HG02973 (cell line): ENCODE results near the gene CFAP298.
"Not testable (repeated sequence)": the region's sequence is repeated elsewhere in the genome, so short reads cannot be mapped to it uniquely, and the experiment has no call there.

Experiments used
- ATAC-seq: cut with Tn5 transposase; IDR thresholded peaks from one replicate; pipeline ENCODE4 v1.9.1; 2021; ENCODE audit warnings: moderate library complexity; ENCODE audit not compliant: unreplicated experiment

CFAP298 gene

GRCh38 chr21:32612075-32612998 is at the start of gene CFAP298:
TSS of gene CFAP298 (minus strand) at chr21:32612377. CDS start at chr21:32612243, 134 bp downstream.
- ATAC-seq = peak; percentile 93

- not testable (repeated sequence) for ATAC-seq
These were observed 49.0 kb upstream of the CFAP298 start for GRCh38 chr21:32661026-32661782.

GRCh38 chr21:32658524-32658923 is 46.3 kb upstream of the CFAP298 start:
- no peak for ATAC-seq

GRCh38 chr21:32653326-32653901 is 41.2 kb upstream of the CFAP298 start:
- no peak for ATAC-seq

GRCh38 chr21:32648165-32648564 is 36.0 kb upstream of the CFAP298 start:
- ATAC-seq = no peak

GRCh38 chr21:32645261-32646182 is 33.3 kb upstream of the CFAP298 start:
- ATAC-seq = no peak

GRCh38 chr21:32641710-32642698 is 29.8 kb upstream of the CFAP298 start:
- no peak for ATAC-seq

GRCh38 chr21:32626621-32627196 is 14.5 kb upstream of the CFAP298 start:
- ATAC-seq = no peak

GRCh38 chr21:32618218-32618617 is 6.0 kb upstream of the CFAP298 start:
- ATAC-seq = not testable (repeated sequence)

GRCh38 chr21:32613436-32614043 is 1.4 kb upstream of the CFAP298 start:
- no peak for ATAC-seq

GRCh38 chr21:32612999-32613337 is 791 bp upstream of the CFAP298 start:
- no peak for ATAC-seq

GRCh38 chr21:32611471-32611997 is 643 bp downstream of the CFAP298 start:
- ATAC-seq = no peak

GRCh38 chr21:32610940-32611339 is 1.2 kb downstream of the CFAP298 start:
- ATAC-seq = not testable (repeated sequence)

GRCh38 chr21:32608851-32609250 is 3.3 kb downstream of the CFAP298 start:
- no peak for ATAC-seq

GRCh38 chr21:32605469-32605868 is 6.7 kb downstream of the CFAP298 start:
- ATAC-seq = no peak

- no peak for ATAC-seq
These were observed 7.7 kb downstream of the CFAP298 start for GRCh38 chr21:32604464-32604863.

GRCh38 chr21:32603131-32603530 is 9.0 kb downstream of the CFAP298 start:
- ATAC-seq = no peak

- ATAC-seq = no peak
These were observed 10.1 kb downstream of the CFAP298 start for GRCh38 chr21:32602099-32602498.
